GM21786 (cell line): ENCODE data around the gene FGF5.

Experiments
- ATAC-seq: cut with Tn5 transposase; IDR thresholded peaks from one replicate; pipeline ENCODE4 v1.9.1; 2021; ENCODE audit not compliant: unreplicated experiment

Gene FGF5

GRCh38 chr4:80335226-80335553 is 68.7 kb downstream of the FGF5 start:
- ATAC-seq = no peak

GRCh38 chr4:80335554-80336358 is 69.3 kb downstream of the FGF5 start, which contains the start of gene CFAP299:
TSS of gene CFAP299 (plus strand) at chr4:80335730.
- ATAC-seq = peak; percentile 92

DNA sequence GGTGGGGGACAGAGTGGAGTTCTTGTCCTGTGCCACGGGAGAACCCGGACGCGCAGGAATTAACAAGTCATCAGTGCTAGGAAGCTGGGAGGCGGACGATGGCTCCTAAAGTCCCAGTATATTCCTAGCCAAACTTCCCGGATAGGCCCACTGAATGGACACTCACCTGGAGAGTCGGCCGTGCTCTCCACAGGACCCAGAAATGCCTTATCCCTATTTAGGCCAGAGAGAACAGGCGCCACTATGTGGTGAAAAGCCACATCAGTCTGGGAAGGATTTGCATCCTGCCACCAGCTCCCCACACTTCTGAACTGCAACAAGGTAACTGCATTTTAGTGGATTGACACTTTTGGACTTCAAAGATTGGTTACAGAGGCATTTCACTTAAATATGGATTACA is 70.1 kb downstream of the FGF5 start:
- no peak for ATAC-seq

DNA sequence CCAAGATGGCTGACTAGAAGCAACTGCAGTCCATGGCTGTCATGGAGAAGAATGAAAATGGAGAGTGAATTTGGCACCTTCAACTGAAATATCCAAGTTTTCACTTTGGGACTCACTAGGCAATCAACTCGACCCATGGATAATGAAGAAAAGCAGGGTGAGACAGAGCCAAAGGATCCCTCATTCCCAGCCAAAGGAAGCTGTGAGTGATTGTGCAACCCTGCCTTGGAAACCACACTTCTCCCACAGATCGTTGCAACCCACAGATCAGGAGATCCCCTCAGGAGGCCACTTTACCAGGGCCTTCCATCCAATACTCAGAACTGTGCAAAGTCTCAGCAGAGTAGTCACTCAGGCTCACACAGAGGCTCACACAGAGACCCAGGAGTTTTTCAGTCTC is 73.6 kb downstream of the FGF5 start:
- no peak for ATAC-seq
